ENCODE data around the gene SLC8A2. TPM values are rescaled to one million over a fixed set of nuclear protein-coding genes. Genes with fewer than 3 reads are reported as not detected.
A peak's percentile ranks its signal among the peaks of the same experiment; 100 is the strongest.

SLC8A2 gene
- total and polyA plus RNA-seq, 2 of the 8 experiments (the other 6 are each of a cell fraction or from before 2014, with no cell fraction given) = 7.3 to 12.4 TPM

DNA sequence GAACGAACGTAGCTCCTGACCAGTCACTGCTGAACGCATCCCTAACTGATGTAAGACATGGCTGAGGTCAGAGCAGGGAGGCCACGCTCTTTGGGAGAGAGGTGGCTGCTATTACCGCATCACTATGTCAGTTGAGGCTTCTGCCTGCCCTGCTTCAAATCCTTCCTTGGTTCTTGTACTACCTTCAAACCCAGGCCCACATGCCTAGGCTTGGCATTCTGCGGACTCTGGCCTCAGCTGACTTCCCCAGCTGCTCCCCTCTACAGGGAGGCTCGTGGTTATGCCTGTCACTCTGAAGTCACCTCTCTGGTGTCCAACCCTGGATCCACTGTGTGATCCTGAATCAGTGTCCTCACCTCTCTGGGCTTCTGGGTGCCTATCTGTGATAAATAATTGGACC lies 37.6 kb downstream of the SLC8A2 start:
- H2BK12ac ChIP-seq (ENCODE audit: low read depth, low read length) = no peak overlapping the region
- no peak overlapping the region for H2BK15ac ChIP-seq (ENCODE audit: low read length)
- DNase-seq (ENCODE audit: low read depth in 1 of 2, low spot score in 2 of 2) = no peak
- H3K9me3 ChIP-seq (ENCODE audit: insufficient read depth in 2 of 2, low read depth in 1 of 2, low read length in 1 of 2) = no peaks in the 10 kb centered on the region
- peaks cover 0 to 6% of the 10 kb centered on the region in 2 experiments for H4K20me1 ChIP-seq (replicated peaks in 1 of 2; ENCODE audit: control insufficient read depth in 1 of 2, insufficient read depth in 2 of 2, low read length in 2 of 2)
- no peak overlapping the region for H3K9ac ChIP-seq (replicated peaks in 1 of 4; ENCODE audit: extremely low read depth in 1 of 4, low read depth in 3 of 4, low read length in 3 of 4)
- FAIRE-seq = no peak
- ChIA-PET CTCF (ENCODE audit: partially characterized antibody) (interaction anchor here (0.6 to 24.5 kb wide), 13 partner anchors 9 to 273 kb away, joined by 3 to 436 read pairs (median 6); partner anchors contain the start of genes DHX34, EHD2, KPTN and SLC8A2), POLR2A (ENCODE audit: partially characterized antibody) (interaction anchor here (1.7 to 1.9 kb wide), 2 partner anchors 14 to 50 kb away, joined by 5 to 6 read pairs; partner anchors contain the start of gene KPTN)
- TF ChIP-seq RFX5 (IDR thresholded peaks at IDR 0.05; ENCODE audit: borderline replicate concordance, low read depth, low read length) (no peak), HDAC6 (IDR thresholded peaks at IDR 0.05; ENCODE audit: low read depth, low read length) (no peak)
- H3K27me3 ChIP-seq (replicated peaks in 1 of 4; ENCODE audit: control insufficient read depth in 3 of 4, extremely low read depth in 1 of 4, insufficient read depth in 3 of 4, low read length in 3 of 4) = peaks cover 0 to 23% (median 18%) of the 10 kb centered on the region in 4 experiments; a peak in 6 of 7 replicates
- no peak overlapping the region for H3K56ac ChIP-seq (replicated peaks; ENCODE audit: insufficient read length, low read depth, low read length)
- no peak overlapping the region for H2AFZ ChIP-seq (ENCODE audit: low read length)
- no peak overlapping the region for H3K18ac ChIP-seq (ENCODE audit: extremely low read depth, low read length)
- H3K79me2 ChIP-seq (ENCODE audit: control insufficient read depth in 1 of 2, insufficient read depth in 2 of 2, low read length in 2 of 2) = no peaks in the 10 kb centered on the region
- H2BK120ac ChIP-seq (replicated peaks; ENCODE audit: low read depth, low read length) = no peak overlapping the region
- H2AK5ac ChIP-seq (ENCODE audit: low read depth, low read length) = 0 out of 2 replicates have a peak overlapping the region, but pooled peaks have one; percentile 83
- H3K23me2 ChIP-seq (ENCODE audit: low read depth, low read length) = peaks cover 14% of the 10 kb centered on the region
- H3K4me2 ChIP-seq (ENCODE audit: insufficient read depth in 1 of 2, low read depth in 2 of 2, low read length in 2 of 2) = no peak overlapping the region
- no peak overlapping the region for H3K23ac ChIP-seq (ENCODE audit: insufficient read length)
- no peak overlapping the region for H4K91ac ChIP-seq (replicated peaks; ENCODE audit: insufficient read length, low read length)
- H3K4ac ChIP-seq (replicated peaks; ENCODE audit: insufficient read length, low read depth, low read length) = no peak overlapping the region
- H3K4me3 ChIP-seq (ENCODE audit: extremely low read depth in 1 of 4, insufficient read depth in 2 of 4, low read depth in 3 of 4, low read length in 4 of 4) = no peak overlapping the region
- H3K27ac ChIP-seq (ENCODE audit: low read depth, low read length) = no peak overlapping the region
- H2BK20ac ChIP-seq (ENCODE audit: low read length) = no peak overlapping the region
- H3K14ac ChIP-seq (ENCODE audit: insufficient read length) = no peak overlapping the region
- no peaks in the 10 kb centered on the region for H3K79me1 ChIP-seq (ENCODE audit: low read depth, low read length)
- no peak overlapping the region for H2BK5ac ChIP-seq (ENCODE audit: low read depth, low read length)
- H4K5ac ChIP-seq (ENCODE audit: insufficient read length, low read depth, low read length) = no peak overlapping the region
- H3K36me3 ChIP-seq (ENCODE audit: control insufficient read depth in 2 of 4, insufficient read depth in 4 of 4, low read length in 3 of 4) = no peaks in the 10 kb centered on the region
- peaks cover 0 to 16% (median 11%) of the 10 kb centered on the region in 4 experiments; a peak in 5 of 7 replicates for H3K4me1 ChIP-seq (replicated peaks in 1 of 4; ENCODE audit: control insufficient read depth in 3 of 4, insufficient read depth in 4 of 4, low read length in 3 of 4)
- no peak overlapping the region for H4K8ac ChIP-seq (ENCODE audit: extremely low read depth, insufficient read depth, low read length)
- WGBS, 2 experiments (ENCODE audit: extremely low coverage in 1 of 2, insufficient coverage in 1 of 2, insufficient read length in 1 of 2, insufficient replicate concordance in 2 of 2, low coverage in 1 of 2, low lambda C conversion rate in 2 of 2, missing lambda C conversion rate in 1 of 2) = 92% methylated on average over 7 of the region's 7 CpGs; no CpG with 5 or more reads in 1 of the 2 experiments
